CD8-positive, alpha-beta memory T cell (primary cell): Measurements from ENCODE around the gene CCDC61. TPM values are rescaled to one million over a fixed set of nuclear protein-coding genes. Genes with fewer than 3 reads are reported as not detected.

Experiments
- CTCF ChIA-PET: fragments of 350-600 bp; sonication (Branson Sonifier 250); formaldehyde crosslinking; loops from one replicate; lab custom pipeline; 2021; ENCODE audit warnings: antibody characterized with exemption; lab: Charles Lee
- POLR2A ChIA-PET: fragments of 350-600 bp; sonication (Branson Sonifier 250); formaldehyde crosslinking; loops from one replicate; lab custom pipeline; 2021; ENCODE audit warnings: antibody characterized with exemption; lab: Charles Lee
- DNase-seq, 5 donors: peaks; one replicate each; pipeline versions ENCODE4 v3.0.0 to v3.0.0-alpha.2; 2020 to 2022; ENCODE audit warnings: mixed read lengths in 1 of 5
- H3K27ac ChIP-seq: one replicate; pipeline ENCODE4 v1.7.0; 2013; ENCODE audit warnings: low read depth, mild to moderate bottlenecking, low read length, moderate library complexity
- H3K27me3 ChIP-seq: 2 replicates; pipeline ENCODE4 v1.7.0; 2013; ENCODE audit warnings: low read length, mild to moderate bottlenecking; ENCODE audit not compliant: insufficient read depth, poor library complexity, severe bottlenecking
- H3K36me3 ChIP-seq: 2 replicates; pipeline ENCODE4 v1.7.0; 2013; ENCODE audit warnings: mild to moderate bottlenecking, low read length, moderate library complexity; ENCODE audit not compliant: insufficient read depth
- H3K4me1 ChIP-seq: 2 replicates; pipeline ENCODE4 v1.7.0; 2013; ENCODE audit warnings: mild to moderate bottlenecking, low read length, moderate library complexity; ENCODE audit not compliant: insufficient read depth
- H3K4me3 ChIP-seq: 2 replicates; pipeline ENCODE4 v1.7.0; 2013; ENCODE audit warnings: mild to moderate bottlenecking, low read length
- H3K9me3 ChIP-seq: 2 replicates; pipeline ENCODE4 v1.7.0; 2013; ENCODE audit warnings: mild to moderate bottlenecking, low read length
- H3K27ac Mint-ChIP-seq, 8 donors: one replicate each; pipeline ENCODE4 v1.8.0; 2020 to 2021; ENCODE audit warnings: mixed read lengths in 8 of 8, mild to moderate bottlenecking in 6 of 8, inconsistent platforms in 3 of 8, moderate library complexity in 3 of 8
- H3K27me3 Mint-ChIP-seq, 2 donors: one replicate each; pipeline ENCODE4 v1.8.0; 2020 to 2021; ENCODE audit warnings: mixed read lengths in 2 of 2, mild to moderate bottlenecking in 1 of 2, moderate library complexity in 1 of 2
- H3K36me3 Mint-ChIP-seq, 3 donors: one replicate each; pipeline ENCODE4 v1.8.0; 2020 to 2021; ENCODE audit warnings: mixed read lengths in 3 of 3, inconsistent platforms in 1 of 3, mild to moderate bottlenecking in 1 of 3
- H3K4me1 Mint-ChIP-seq, 3 donors: one replicate each; pipeline ENCODE4 v1.8.0; 2020 to 2021; ENCODE audit warnings: mixed read lengths in 3 of 3, inconsistent platforms in 1 of 3, mild to moderate bottlenecking in 1 of 3
- H3K4me3 Mint-ChIP-seq, 7 donors: one replicate each; pipeline ENCODE4 v1.8.0; 2020 to 2021; ENCODE audit warnings: mixed read lengths in 7 of 7, mild to moderate bottlenecking in 6 of 7, moderate library complexity in 4 of 7, inconsistent platforms in 2 of 7
- H3K9me3 Mint-ChIP-seq, 5 donors: one replicate each; pipeline ENCODE4 v1.8.0; 2020 to 2022; ENCODE audit warnings: mixed read lengths in 5 of 5, mild to moderate bottlenecking in 3 of 5, moderate library complexity in 2 of 5, inconsistent platforms in 1 of 5
- polyA plus RNA-seq: library from polyadenylated mRNA; unstranded; fragments of 300-500 nt; fragmentation: Illumina TruSeq; gene quantifications from one replicate; pipeline ENCODE4 v1.2.3, GENCODE V29; 2021
- total RNA-seq, 2 experiments: library from RNA; stranded (reverse); gene quantifications; one replicate each; pipeline ENCODE4 v1.2.3, GENCODE V29; 2021

Gene CCDC61
- total and polyA plus RNA-seq, 3 experiments from 2014 or later: 13.8 to 23.3 (median 20.0) TPM

GRCh38 chr19:45958320-45958719 lies 36.9 kb upstream of the CCDC61 start:
- Mint-ChIP-seq H3K9me3 (peaks cover 0 to 2% (median 0%) of the 10 kb centered on the region in 5 donors), H3K4me3 (no peak overlapping the region), H3K27me3 (peaks cover 46 to 62% of the 10 kb centered on the region in 2 donors), H3K27ac (no peak overlapping the region), H3K36me3 (peaks cover 0 to 13% (median 5%) of the 10 kb centered on the region in 3 donors), H3K4me1 (peaks cover under 1% of the 10 kb centered on the region in 3 donors)
- Histone ChIP-seq H3K9me3 (no peaks in the 10 kb centered on the region), H3K27ac (no peak overlapping the region), H3K4me1 (peaks cover 1% of the 10 kb centered on the region), H3K36me3 (no peaks in the 10 kb centered on the region), H3K4me3 (no peak overlapping the region), H3K27me3 (peaks cover 7% of the 10 kb centered on the region)
- ChIA-PET POLR2A (no interaction called here), CTCF (no interaction called here)
- DNase-seq: no peak

GRCh38 chr19:45958769-45959516 lies 36.3 kb upstream of the CCDC61 start:
- Mint-ChIP-seq H3K36me3 (peaks cover 0 to 13% (median 5%) of the 10 kb centered on the region in 3 donors), H3K4me3 (no peak overlapping the region), H3K27me3 (peaks cover 42 to 66% of the 10 kb centered on the region in 2 donors), H3K4me1 (no peaks in the 10 kb centered on the region), H3K27ac (no peak overlapping the region), H3K9me3 (no peaks in the 10 kb centered on the region)
- Histone ChIP-seq H3K36me3 (no peaks in the 10 kb centered on the region), H3K27ac (no peak overlapping the region), H3K9me3 (no peaks in the 10 kb centered on the region), H3K4me3 (no peak overlapping the region), H3K27me3 (peaks cover 6% of the 10 kb centered on the region), H3K4me1 (no peaks in the 10 kb centered on the region)
- no peak for DNase-seq
- CTCF ChIA-PET: no interaction called here
- POLR2A ChIA-PET: no interaction called here

- Mint-ChIP-seq H3K9me3 (no peaks in the 10 kb centered on the region), H3K36me3 (peaks cover 0 to 13% (median 5%) of the 10 kb centered on the region in 3 donors), H3K27ac (no peak overlapping the region), H3K4me1 (no peaks in the 10 kb centered on the region), H3K27me3 (peaks cover 40 to 69% of the 10 kb centered on the region in 2 donors), H3K4me3 (no peak overlapping the region)
- Histone ChIP-seq H3K4me3 (no peak overlapping the region), H3K9me3 (no peaks in the 10 kb centered on the region), H3K27me3 (peaks cover 6% of the 10 kb centered on the region), H3K36me3 (no peaks in the 10 kb centered on the region), H3K27ac (no peak overlapping the region), H3K4me1 (no peaks in the 10 kb centered on the region)
- no peak for DNase-seq
- ChIA-PET POLR2A (no interaction called here), CTCF (no interaction called here)
These were observed 35.7 kb upstream of the CCDC61 start for GRCh38 chr19:45959517-45960025.

- peaks cover 0 to 5% (median 4%) of the 10 kb centered on the region in 3 donors for H3K36me3 Mint-ChIP-seq
- H3K4me3 ChIP-seq: no peak overlapping the region
- H3K4me1 Mint-ChIP-seq: no peaks in the 10 kb centered on the region
- peaks cover 6% of the 10 kb centered on the region for H3K27me3 ChIP-seq
- H3K36me3 ChIP-seq: no peaks in the 10 kb centered on the region
- no peaks in the 10 kb centered on the region for H3K9me3 ChIP-seq
- ChIA-PET CTCF (no interaction called here), POLR2A (no interaction called here)
- H3K4me1 ChIP-seq: no peaks in the 10 kb centered on the region
- no peak overlapping the region for H3K27ac ChIP-seq
- H3K4me3 Mint-ChIP-seq: no peak overlapping the region
- H3K9me3 Mint-ChIP-seq: no peaks in the 10 kb centered on the region
- H3K27ac Mint-ChIP-seq: no peak overlapping the region
- DNase-seq: no peak
- peaks cover 31 to 70% of the 10 kb centered on the region in 2 donors for H3K27me3 Mint-ChIP-seq
These were observed 34.6 kb upstream of the CCDC61 start for GRCh38 chr19:45960595-45961235.

- Histone ChIP-seq H3K27me3 (peaks cover 6% of the 10 kb centered on the region), H3K4me3 (no peak overlapping the region), H3K9me3 (no peaks in the 10 kb centered on the region), H3K27ac (no peak overlapping the region), H3K4me1 (no peaks in the 10 kb centered on the region), H3K36me3 (no peaks in the 10 kb centered on the region)
- Mint-ChIP-seq H3K4me3 (no peak overlapping the region), H3K27me3 (peaks cover 27 to 73% of the 10 kb centered on the region in 2 donors), H3K36me3 (peaks cover 0 to 5% (median 4%) of the 10 kb centered on the region in 3 donors), H3K27ac (no peak overlapping the region), H3K4me1 (no peaks in the 10 kb centered on the region), H3K9me3 (no peaks in the 10 kb centered on the region)
- ChIA-PET CTCF (no interaction called here), POLR2A (no interaction called here)
- DNase-seq: no peak
These were observed 33.2 kb upstream of the CCDC61 start for GRCh38 chr19:45962021-45962420.

- Mint-ChIP-seq H3K4me3 (no peak overlapping the region), H3K9me3 (no peaks in the 10 kb centered on the region), H3K4me1 (peaks cover 6 to 9% (median 8%) of the 10 kb centered on the region in 3 donors), H3K36me3 (peaks cover 0 to 5% (median 0%) of the 10 kb centered on the region in 3 donors), H3K27me3 (peaks cover 44 to 80% of the 10 kb centered on the region in 2 donors), H3K27ac (no peak overlapping the region)
- DNase-seq: no peak
- H3K9me3 ChIP-seq: no peaks in the 10 kb centered on the region
- peaks cover 11% of the 10 kb centered on the region for H3K4me1 ChIP-seq
- H3K36me3 ChIP-seq: no peaks in the 10 kb centered on the region
- CTCF ChIA-PET: no interaction called here
- H3K27me3 ChIP-seq: peaks cover 21% of the 10 kb centered on the region
- POLR2A ChIA-PET: no interaction called here
- no peak overlapping the region for H3K4me3 ChIP-seq
- H3K27ac ChIP-seq: no peak overlapping the region
These were observed 28.0 kb upstream of the CCDC61 start for GRCh38 chr19:45967246-45967645.

GRCh38 chr19:45968626-45969025 lies 26.6 kb upstream of the CCDC61 start:
- H3K4me1 ChIP-seq: peaks cover 16% of the 10 kb centered on the region
- no peaks in the 10 kb centered on the region for H3K36me3 ChIP-seq
- no peak overlapping the region for H3K4me3 ChIP-seq
- POLR2A ChIA-PET: no interaction called here
- H3K27me3 Mint-ChIP-seq: peaks cover 48 to 75% of the 10 kb centered on the region in 2 donors
- H3K27me3 ChIP-seq: peaks cover 27% of the 10 kb centered on the region
- no peak overlapping the region for H3K27ac ChIP-seq
- peaks cover 12 to 15% (median 14%) of the 10 kb centered on the region in 3 donors for H3K4me1 Mint-ChIP-seq
- no peak overlapping the region for H3K27ac Mint-ChIP-seq
- peaks cover 0 to 7% (median 0%) of the 10 kb centered on the region in 3 donors for H3K36me3 Mint-ChIP-seq
- CTCF ChIA-PET: no interaction called here
- H3K9me3 Mint-ChIP-seq: no peaks in the 10 kb centered on the region
- no peak overlapping the region for H3K4me3 Mint-ChIP-seq
- H3K9me3 ChIP-seq: no peaks in the 10 kb centered on the region
- no peak for DNase-seq

- Mint-ChIP-seq H3K4me1 (peaks cover 12 to 18% (median 14%) of the 10 kb centered on the region in 3 donors), H3K27me3 (peaks cover 54 to 73% of the 10 kb centered on the region in 2 donors), H3K36me3 (peaks cover 0 to 7% (median 0%) of the 10 kb centered on the region in 3 donors), H3K4me3 (no peak overlapping the region), H3K27ac (no peak overlapping the region), H3K9me3 (no peaks in the 10 kb centered on the region)
- no peaks in the 10 kb centered on the region for H3K9me3 ChIP-seq
- ChIA-PET POLR2A (no interaction called here), CTCF (no interaction called here)
- H3K27me3 ChIP-seq: peaks cover 34% of the 10 kb centered on the region
- no peak for DNase-seq
- peaks cover 16% of the 10 kb centered on the region for H3K4me1 ChIP-seq
- H3K4me3 ChIP-seq: no peak overlapping the region
- no peak overlapping the region for H3K27ac ChIP-seq
- no peaks in the 10 kb centered on the region for H3K36me3 ChIP-seq
These were observed 25.6 kb upstream of the CCDC61 start for GRCh38 chr19:45969676-45970075.
